A375 (cell line): ENCODE data around the gene RANBP10. TPM values are rescaled to one million over a fixed set of nuclear protein-coding genes. Genes with fewer than 3 reads are reported as not detected.

Source experiments
- small RNA-seq: library from RNA; depleted of rRNA; stranded (forward); fragments of <200 nt; gene quantifications from one replicate; pipeline ENCODE3, GENCODE V24; 2014
- total RNA-seq: library from RNA; depleted of rRNA; stranded (reverse); fragments of >200 nt; shearing (Covaris generic); gene quantifications from 2 replicates; pipeline ENCODE4 v1.2.3, GENCODE V29; 2014; rRNA removed

RANBP10 gene
- 5.4 and 5.5 TPM in 2 replicates for total RNA-seq

GRCh38 chr16:67806428-67807147 lies at the start of gene RANBP10, which contains the start of gene TSNAXIP1:
Gene RANBP10, minus strand, starts transcription at chr16:67806560. Its CDS starts 24 bp downstream, at chr16:67806536.
Gene TSNAXIP1, plus strand, starts transcription at chr16:67806889. Its CDS starts 261 bp downstream, at chr16:67807150.

DNA sequence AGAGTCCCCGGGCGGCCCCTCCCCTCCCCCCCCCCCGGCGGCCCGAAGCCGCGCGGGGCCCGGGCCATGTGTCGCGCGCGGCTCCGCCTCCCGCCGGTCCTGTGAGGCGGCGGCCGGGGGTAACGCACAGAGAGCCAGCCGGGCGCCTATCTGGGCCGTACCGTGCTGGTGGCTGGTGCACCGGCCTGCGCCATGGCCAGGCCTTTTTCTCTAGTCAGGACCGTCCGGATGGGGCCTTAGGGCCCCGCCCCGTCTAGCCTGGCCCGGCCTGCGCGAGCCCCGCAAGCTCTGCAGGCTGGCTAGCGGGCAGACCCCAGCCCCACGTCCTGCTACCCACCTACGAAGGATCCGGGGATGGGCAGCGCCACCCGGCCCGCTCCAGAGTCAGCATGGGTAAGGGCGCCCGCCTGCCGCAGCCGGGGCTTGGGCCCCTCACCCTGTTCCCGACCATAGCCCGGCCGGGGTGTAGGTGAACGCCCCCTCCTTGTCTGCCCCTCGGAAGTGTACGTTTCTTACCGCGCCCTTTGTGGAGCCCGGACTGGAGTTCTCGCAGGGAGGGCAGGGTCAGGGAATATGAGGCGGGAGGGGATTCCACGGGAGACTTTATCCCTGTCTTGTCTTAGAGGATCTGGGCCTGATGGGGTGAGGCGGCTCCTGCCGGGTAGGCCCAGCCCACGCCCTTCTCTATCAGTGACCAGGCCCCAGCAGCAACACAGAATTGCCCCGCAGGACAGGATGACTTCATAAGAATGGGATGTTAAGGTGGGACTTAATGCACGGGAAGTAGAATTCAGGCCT lies 40.9 kb upstream of the RANBP10 start, which contains the start of gene CENPT:
CENPT (minus strand) TSS at position 630 of the 798 bp plus-strand sequence. CDS start 13,834 bp downstream, outside the sequence.

DNA sequence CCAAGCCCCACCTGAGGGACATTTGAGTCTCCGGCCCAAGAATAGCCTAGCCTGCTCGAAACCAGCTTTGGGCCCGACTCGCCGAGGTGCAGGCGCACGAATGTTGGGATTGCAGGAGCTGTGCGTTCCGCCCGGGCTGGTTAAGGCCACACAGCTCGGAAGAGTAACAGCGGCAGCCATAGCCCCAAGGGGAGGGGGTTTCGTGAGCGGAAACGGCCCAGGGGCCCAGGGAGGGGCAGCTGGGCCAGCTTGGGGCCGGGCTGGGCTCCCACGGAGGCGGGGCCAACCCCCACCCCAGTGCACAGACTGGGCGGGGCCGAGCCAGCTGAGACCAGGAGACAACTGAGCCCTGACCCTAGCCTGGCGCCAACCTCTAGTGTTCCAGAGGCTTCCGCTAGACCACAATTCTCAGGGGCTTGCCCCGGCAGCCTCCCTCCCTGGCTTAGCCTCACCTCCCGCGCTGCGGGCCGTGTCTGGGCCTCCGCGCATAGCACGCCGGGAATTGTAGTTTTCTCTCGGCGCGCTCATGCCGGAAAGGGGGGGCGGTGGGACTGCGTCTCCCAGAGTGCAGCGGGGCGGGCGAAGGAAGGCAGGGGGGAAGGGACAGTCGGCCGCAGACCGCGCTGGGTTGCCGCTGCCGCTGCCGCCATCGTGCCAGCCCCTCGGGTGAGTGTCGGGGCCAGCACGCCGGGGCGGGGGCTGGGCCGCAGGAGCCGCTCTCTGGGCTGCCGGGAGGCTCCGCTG lies 40.1 kb upstream of the RANBP10 start, which contains the start of gene NUTF2:
NUTF2 (plus strand) TSS at position 614 of the 744 bp plus-strand sequence. CDS start 18,198 bp downstream, outside the sequence.

GRCh38 chr16:67841816-67842508 lies 35.6 kb upstream of the RANBP10 start, which contains the start of gene THAP11:
Gene THAP11, plus strand, starts transcription at chr16:67842320. Its CDS starts 235 bp downstream, at chr16:67842555.

DNA sequence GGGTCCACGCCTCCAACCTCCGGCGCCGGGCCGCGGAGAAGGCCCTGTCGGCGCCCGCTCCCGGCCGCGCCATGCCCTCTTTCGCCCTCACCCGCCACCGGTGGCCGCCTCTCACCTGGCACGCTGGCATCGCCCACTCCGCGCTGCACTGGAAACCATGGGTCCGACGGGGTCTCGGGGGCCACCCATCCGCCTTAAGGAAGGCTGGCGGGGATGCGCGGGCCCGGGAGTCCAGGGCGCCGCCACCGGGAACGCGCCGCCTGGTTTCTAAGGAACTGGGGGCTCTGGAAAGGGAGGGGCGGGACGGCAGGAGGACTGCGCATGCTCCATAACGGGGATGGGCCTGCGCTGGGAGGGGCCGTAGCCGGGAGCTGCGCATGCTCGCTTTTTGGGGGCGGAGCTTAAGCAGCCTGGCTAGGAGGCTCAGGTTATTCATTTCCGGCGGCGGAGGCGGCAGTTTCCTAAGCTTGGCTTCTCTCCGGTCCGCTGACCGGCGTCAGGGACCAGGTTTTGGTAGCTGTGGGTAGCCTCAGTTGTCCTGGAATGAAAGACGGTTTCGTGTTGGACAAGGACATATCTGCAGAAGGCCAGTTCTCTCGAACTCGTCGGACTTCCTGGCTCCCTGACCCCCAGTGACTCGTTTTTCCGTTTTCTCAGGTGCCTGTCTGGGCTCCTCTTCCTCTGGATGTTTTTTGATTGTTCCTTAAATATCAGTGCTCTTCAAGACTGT lies 87.1 kb downstream of the RANBP10 start, which contains the start of gene GFOD2:
GFOD2 (minus strand) TSS at position 269 of the 730 bp plus-strand sequence. CDS start 33,601 bp downstream, outside the sequence.

Small RNA genes within 50 kb of the gene (small RNA-seq; reads per million reads assigned to genes)
- gene AC040162.2 = not detected

Other genes starting within 250 kb of the RANBP10 start
- 30.0 and 33.4 TPM in 2 replicates for gene CTCF, start 244.0 kb downstream of the RANBP10 start, total RNA-seq
- 1.9 and 2.2 TPM in 2 replicates for gene CARMIL2, start 161.4 kb downstream of the RANBP10 start, total RNA-seq
- 49.5 and 50.1 TPM in 2 replicates for gene ACD, start 146.3 kb downstream of the RANBP10 start, total RNA-seq
- 4.2 and 4.9 TPM in 2 replicates for gene PARD6A, start 145.6 kb downstream of the RANBP10 start, total RNA-seq
- gene ENKD1, start 139.8 kb downstream of the RANBP10 start, total RNA-seq = 58.8 and 71.0 TPM in 2 replicates
- 9.2 and 11.4 TPM in 2 replicates for gene C16orf86, start 139.7 kb downstream of the RANBP10 start, total RNA-seq
- gene GFOD2, start 87.2 kb downstream of the RANBP10 start, total RNA-seq = 19.6 and 19.7 TPM in 2 replicates
- gene TSNAXIP1, start 329 bp upstream of the RANBP10 start, total RNA-seq = 0.66 and 1.6 TPM in 2 replicates
- gene THAP11, start 35.8 kb upstream of the RANBP10 start, total RNA-seq = 36.9 and 37.4 TPM in 2 replicates
- 174 TPM in 2 replicates for gene NUTF2, start 40.4 kb upstream of the RANBP10 start, total RNA-seq
- gene CENPT, start 41.1 kb upstream of the RANBP10 start, total RNA-seq = 29.7 and 30.7 TPM in 2 replicates
- 82.4 and 94.4 TPM in 2 replicates for gene EDC4, start 66.5 kb upstream of the RANBP10 start, total RNA-seq
- gene NRN1L, start 78.3 kb upstream of the RANBP10 start, total RNA-seq = 0.30 TPM in 1 of 2 replicates, not detected in the other
- gene PSKH1, start 86.7 kb upstream of the RANBP10 start, total RNA-seq = 6.7 and 11.1 TPM in 2 replicates
- gene CTRL, start 125.3 kb upstream of the RANBP10 start, total RNA-seq = 1.6 and 4.0 TPM in 2 replicates
- 69.2 and 69.3 TPM in 2 replicates for gene PSMB10, start 130.3 kb upstream of the RANBP10 start, total RNA-seq
- gene LCAT, start 137.6 kb upstream of the RANBP10 start, total RNA-seq = 3.4 and 4.7 TPM in 2 replicates
- gene SLC12A4, start 162.1 kb upstream of the RANBP10 start, total RNA-seq = 32.8 and 41.3 TPM in 2 replicates
- not detected in 2 replicates for gene DPEP3, start 173.9 kb upstream of the RANBP10 start, total RNA-seq
- gene DPEP2, start 192.9 kb upstream of the RANBP10 start, total RNA-seq = not detected in 2 replicates
- not detected in 2 replicates for gene DPEP2NB, start 209.4 kb upstream of the RANBP10 start, total RNA-seq
- 28.6 and 31.1 TPM in 2 replicates for gene DDX28, start 216.7 kb upstream of the RANBP10 start, total RNA-seq
- gene DUS2, start 216.7 kb upstream of the RANBP10 start, total RNA-seq = 19.3 and 25.8 TPM in 2 replicates